Glutamatergic neuron (in vitro differentiated cells): ENCODE data around the gene PMEPA1. TPM values are rescaled to one million over a fixed set of nuclear protein-coding genes. Genes with fewer than 3 reads are reported as not detected.

Source experiments
- DNase-seq: peaks from one replicate; pipeline ENCODE4 v3.0.0; 2022
- H3K27ac Mint-ChIP-seq: one replicate; pipeline ENCODE4 v1.8.0; 2020; ENCODE audit warnings: mild to moderate bottlenecking, mixed read lengths, inconsistent platforms; ENCODE audit not compliant: unreplicated experiment
- H3K27me3 Mint-ChIP-seq: one replicate; pipeline ENCODE4 v1.8.0; 2020; ENCODE audit warnings: mild to moderate bottlenecking, moderate library complexity, mixed read lengths, inconsistent platforms; ENCODE audit not compliant: unreplicated experiment
- H3K36me3 Mint-ChIP-seq: one replicate; pipeline ENCODE4 v1.8.0; 2020; ENCODE audit warnings: mild to moderate bottlenecking, mixed read lengths, inconsistent platforms; ENCODE audit not compliant: unreplicated experiment
- H3K4me1 Mint-ChIP-seq: one replicate; pipeline ENCODE4 v1.8.0; 2020; ENCODE audit warnings: mild to moderate bottlenecking, low read depth, mixed read lengths, inconsistent platforms; ENCODE audit not compliant: unreplicated experiment
- H3K4me3 Mint-ChIP-seq: one replicate; pipeline ENCODE4 v1.8.0; 2020; ENCODE audit warnings: mild to moderate bottlenecking, mixed read lengths, inconsistent platforms; ENCODE audit not compliant: unreplicated experiment
- H3K9me3 Mint-ChIP-seq: one replicate; pipeline ENCODE4 v1.8.0; 2020; ENCODE audit warnings: mild to moderate bottlenecking, moderate library complexity, mixed read lengths, inconsistent platforms; ENCODE audit not compliant: unreplicated experiment
- total RNA-seq: library from RNA; stranded (reverse); fragmentation: NEBNext Ultra II Directional; extraction: Animal tissue kit (Norgen Biotek cat#: 25700); gene quantifications from one replicate; pipeline ENCODE4 v1.2.1, GENCODE V29; 2021; ENCODE audit not compliant: unreplicated experiment
- TF ChIP-seq, protein P1 (sequence below): fragments of 200-600 bp; sonication (generic); IDR thresholded peaks from one replicate; pipeline ENCODE4 v1.5.0; 2021; ENCODE audit not compliant: partially characterized antibody, unreplicated experiment

The PMEPA1 gene
- total RNA-seq, 1 donor from 2014 or later = 14.4 TPM

DNA sequence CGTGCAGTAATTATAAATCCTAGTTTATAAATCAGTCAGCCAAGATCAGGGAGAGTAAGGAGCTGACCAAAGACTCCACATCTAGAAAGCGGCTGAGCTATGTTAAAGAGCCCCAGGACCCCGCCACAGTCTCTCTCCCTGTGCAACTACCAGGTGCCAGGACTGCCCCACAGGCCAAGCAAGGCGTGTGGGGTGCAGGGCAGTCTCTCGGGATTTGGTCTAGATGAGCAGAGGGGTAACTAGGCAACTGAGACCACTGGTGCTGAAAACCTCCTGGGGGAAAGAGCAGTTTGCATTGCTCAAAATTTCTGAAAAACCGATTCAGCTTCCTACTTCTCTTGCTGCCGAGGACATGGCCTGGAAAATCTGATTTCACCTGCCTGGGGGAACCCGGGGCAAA, 10.4 kb downstream of the PMEPA1 start:
- Mint-ChIP-seq H3K27ac (no peak overlapping the region), H3K36me3 (no peaks in the 10 kb centered on the region), H3K27me3 (no peaks in the 10 kb centered on the region), H3K4me3 (no peak overlapping the region), H3K4me1 (peaks cover 24% of the 10 kb centered on the region), H3K9me3 (peaks cover 5% of the 10 kb centered on the region)
- no peak for DNase-seq
- TF ChIP-seq, protein P1, sequence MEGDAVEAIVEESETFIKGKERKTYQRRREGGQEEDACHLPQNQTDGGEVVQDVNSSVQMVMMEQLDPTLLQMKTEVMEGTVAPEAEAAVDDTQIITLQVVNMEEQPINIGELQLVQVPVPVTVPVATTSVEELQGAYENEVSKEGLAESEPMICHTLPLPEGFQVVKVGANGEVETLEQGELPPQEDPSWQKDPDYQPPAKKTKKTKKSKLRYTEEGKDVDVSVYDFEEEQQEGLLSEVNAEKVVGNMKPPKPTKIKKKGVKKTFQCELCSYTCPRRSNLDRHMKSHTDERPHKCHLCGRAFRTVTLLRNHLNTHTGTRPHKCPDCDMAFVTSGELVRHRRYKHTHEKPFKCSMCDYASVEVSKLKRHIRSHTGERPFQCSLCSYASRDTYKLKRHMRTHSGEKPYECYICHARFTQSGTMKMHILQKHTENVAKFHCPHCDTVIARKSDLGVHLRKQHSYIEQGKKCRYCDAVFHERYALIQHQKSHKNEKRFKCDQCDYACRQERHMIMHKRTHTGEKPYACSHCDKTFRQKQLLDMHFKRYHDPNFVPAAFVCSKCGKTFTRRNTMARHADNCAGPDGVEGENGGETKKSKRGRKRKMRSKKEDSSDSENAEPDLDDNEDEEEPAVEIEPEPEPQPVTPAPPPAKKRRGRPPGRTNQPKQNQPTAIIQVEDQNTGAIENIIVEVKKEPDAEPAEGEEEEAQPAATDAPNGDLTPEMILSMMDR = no peak

DNA sequence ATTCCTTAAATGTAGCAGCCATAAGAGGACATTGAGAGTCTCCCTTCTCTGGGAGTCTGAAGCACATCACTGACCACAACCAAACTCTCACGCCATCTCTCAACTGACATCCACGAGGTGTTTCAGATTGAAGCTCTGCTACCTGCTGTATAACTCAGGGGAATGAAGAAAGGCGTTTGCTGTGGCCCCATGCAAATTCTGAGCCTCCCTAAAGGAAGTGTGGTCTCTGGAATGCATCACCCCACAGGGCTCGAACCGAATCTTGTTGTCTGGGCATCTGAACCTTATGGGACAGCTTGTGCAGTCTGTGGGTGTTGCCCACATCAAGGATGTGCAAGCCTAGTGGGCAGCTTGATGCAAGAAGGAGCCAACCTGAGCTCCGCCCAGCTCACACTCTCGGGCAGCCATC, 10.9 kb downstream of the PMEPA1 start:
- Mint-ChIP-seq H3K27me3 (no peaks in the 10 kb centered on the region), H3K9me3 (peaks cover 7% of the 10 kb centered on the region), H3K36me3 (no peaks in the 10 kb centered on the region), H3K4me3 (no peak overlapping the region), H3K27ac (no peak overlapping the region), H3K4me1 (peaks cover 29% of the 10 kb centered on the region)
- no peak for DNase-seq
- TF ChIP-seq, protein P1 = no peak

DNA sequence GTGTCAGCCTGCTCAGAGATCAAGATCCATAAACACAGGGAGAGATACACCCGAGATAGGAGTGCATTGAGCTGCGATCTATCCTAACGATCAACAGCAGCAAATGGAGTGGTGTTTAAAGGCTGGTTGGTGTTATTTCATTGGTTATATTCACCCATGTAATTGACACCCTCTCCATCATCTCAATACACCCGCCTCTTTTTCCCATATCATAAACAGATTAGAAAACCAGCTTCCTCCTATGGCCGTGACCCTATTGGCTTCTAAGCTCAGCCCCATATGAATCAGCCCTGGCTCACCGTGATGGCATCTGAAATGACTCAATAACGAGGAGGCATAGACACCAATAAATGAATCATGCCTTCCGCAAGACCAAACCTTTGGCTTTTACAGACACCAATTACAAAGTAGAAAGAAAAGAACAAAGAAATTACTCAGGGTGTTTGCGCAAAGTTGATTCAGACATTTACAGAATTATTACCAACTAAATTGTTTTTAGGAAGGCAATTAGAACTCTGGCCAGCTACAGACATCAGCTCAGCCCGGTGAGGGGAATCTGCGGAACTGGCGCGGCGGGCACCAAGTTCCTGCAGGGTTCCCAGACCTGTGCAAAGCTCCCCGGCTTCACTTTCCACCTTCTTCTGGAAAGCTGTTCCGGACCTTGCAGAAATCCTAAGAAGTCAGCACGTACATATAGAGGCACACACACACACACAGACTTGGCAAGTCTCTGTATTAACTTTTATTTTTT, 11.5 kb downstream of the PMEPA1 start:
- no peak overlapping the region for H3K4me3 Mint-ChIP-seq
- peaks cover 26% of the 10 kb centered on the region for H3K4me1 Mint-ChIP-seq
- DNase-seq = no peak
- H3K27ac Mint-ChIP-seq = no peak overlapping the region
- H3K36me3 Mint-ChIP-seq = no peaks in the 10 kb centered on the region
- TF ChIP-seq, protein P1 = no peak
- H3K9me3 Mint-ChIP-seq = peaks cover 4% of the 10 kb centered on the region
- H3K27me3 Mint-ChIP-seq = no peaks in the 10 kb centered on the region

DNA sequence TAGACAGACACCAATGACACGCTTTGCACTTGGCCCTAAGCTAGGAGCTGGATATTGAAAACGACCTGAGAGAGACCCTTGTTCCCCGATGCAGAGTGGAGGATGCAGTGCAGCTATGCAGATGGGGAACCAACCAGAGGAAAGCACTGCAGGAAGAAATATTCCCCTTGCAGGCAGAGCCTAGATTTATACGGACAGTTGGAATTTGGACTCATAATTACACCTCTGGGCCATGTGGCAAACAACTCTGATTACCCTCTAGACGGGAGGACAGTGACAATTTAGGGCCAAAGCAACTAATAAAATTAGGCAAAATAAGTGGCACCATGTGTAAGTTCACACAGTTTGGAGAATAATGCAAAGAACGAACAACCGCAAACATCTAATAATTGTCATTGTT, 12.3 kb downstream of the PMEPA1 start:
- Mint-ChIP-seq H3K27ac (no peak overlapping the region), H3K4me1 (peaks cover 26% of the 10 kb centered on the region), H3K4me3 (no peak overlapping the region), H3K9me3 (peaks cover 4% of the 10 kb centered on the region), H3K36me3 (no peaks in the 10 kb centered on the region), H3K27me3 (no peaks in the 10 kb centered on the region)
- TF ChIP-seq, protein P1 = no peak
- no peak for DNase-seq

DNA sequence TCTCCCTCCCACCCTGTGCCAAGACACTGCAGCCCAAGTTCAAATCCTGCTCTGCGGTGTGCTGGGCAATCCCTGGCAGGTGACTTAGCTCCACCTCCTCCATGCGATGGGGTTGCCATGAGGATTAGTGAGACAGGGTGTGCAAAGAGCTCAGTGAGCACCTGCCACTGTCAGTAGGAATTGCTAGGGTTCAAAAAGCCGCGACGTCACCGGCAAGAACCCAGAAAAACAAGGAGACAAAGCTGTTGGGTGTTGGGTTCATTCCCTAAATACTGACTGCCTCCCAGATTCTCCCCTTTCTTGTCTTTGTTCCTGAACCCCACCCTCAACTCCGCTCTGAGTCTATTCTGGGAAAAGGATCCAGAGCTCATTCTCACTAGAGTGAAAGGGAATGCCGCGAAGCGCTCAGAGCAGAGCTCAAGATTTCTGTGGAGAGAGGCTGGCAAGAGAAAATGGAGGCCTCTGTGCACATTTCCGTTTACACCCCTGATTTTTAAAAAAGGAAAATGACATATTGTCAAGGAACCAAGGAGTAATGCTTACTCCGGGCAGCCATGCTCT, 13.3 kb downstream of the PMEPA1 start:
- TF ChIP-seq, protein P1 = no peak
- no peak for DNase-seq
- Mint-ChIP-seq H3K27me3 (no peaks in the 10 kb centered on the region), H3K4me3 (no peak overlapping the region), H3K4me1 (peaks cover 17% of the 10 kb centered on the region), H3K9me3 (peaks cover 4% of the 10 kb centered on the region), H3K27ac (no peak overlapping the region), H3K36me3 (no peaks in the 10 kb centered on the region)
